GM12873 (cell line): ENCODE results near the gene ZNF71.

Experiments
- CTCF ChIP-seq: IDR thresholded peaks from 2 replicates; pipeline ENCODE4 v1.5.1; 2012; ENCODE audit warnings: low read depth, mild to moderate bottlenecking, moderate library complexity, low read length, control low read depth; ENCODE audit not compliant: insufficient read depth; ENCODE audit errors: missing control alignments

The ZNF71 gene

GRCh38 chr19:56622374-56622773 lies 27.3 kb downstream of the ZNF71 start:
- no peak for TF ChIP-seq CTCF

- TF ChIP-seq CTCF, result no peak
These were observed 27.9 kb downstream of the ZNF71 start for GRCh38 chr19:56623006-56623405.

- no peak for TF ChIP-seq CTCF
These were observed 30.6 kb downstream of the ZNF71 start for GRCh38 chr19:56625708-56626107.

GRCh38 chr19:56633021-56633420 lies 37.9 kb downstream of the ZNF71 start:
- TF ChIP-seq CTCF, result no peak

GRCh38 chr19:56637976-56638555 lies 43.0 kb downstream of the ZNF71 start:
- TF ChIP-seq CTCF, result no peak

- TF ChIP-seq CTCF, result no peak
These were observed 44.1 kb downstream of the ZNF71 start for GRCh38 chr19:56639217-56639616.

GRCh38 chr19:56642711-56643459 lies 47.8 kb downstream of the ZNF71 start, which contains the start of gene SMIM17:
TSS of gene SMIM17 (plus strand) at chr19:56643159. CDS start at chr19:56645668, 2,509 bp downstream.
- TF ChIP-seq CTCF, result no peak
